ENCODE measurements around the gene ITPA. TPM values are rescaled to one million over a fixed set of nuclear protein-coding genes. Genes with fewer than 3 reads are reported as not detected.

The ITPA gene
- total and polyA plus RNA-seq, 2 of the 8 experiments (the other 6 are each of a cell fraction or from before 2014, with no cell fraction given) = 88.2 to 94.0 TPM

DNA sequence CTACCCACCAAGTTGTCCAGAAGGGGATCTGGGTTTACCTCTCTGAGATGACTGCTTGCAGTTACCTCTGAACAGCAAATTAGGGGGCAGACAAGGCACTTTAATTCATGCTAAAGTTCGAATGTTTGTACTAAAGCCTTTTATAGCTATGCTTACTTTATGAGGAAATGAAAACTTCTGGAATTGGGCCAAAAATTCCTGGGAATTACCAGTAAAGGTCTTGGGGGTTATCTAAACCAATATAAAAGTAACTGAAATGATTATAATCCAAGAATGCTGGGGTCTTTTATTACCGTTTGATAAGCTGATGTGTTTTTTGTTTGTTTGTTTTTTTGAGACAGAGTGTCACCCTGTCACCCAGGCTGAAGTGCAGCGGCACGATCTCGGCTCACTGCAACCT lies 28.0 kb upstream of the ITPA start:
- FAIRE-seq = no peak
- Histone ChIP-seq H2BK15ac (ENCODE audit: low read length) (no peak overlapping the region), H3K27me3 (replicated peaks in 1 of 4; ENCODE audit: control insufficient read depth in 3 of 4, extremely low read depth in 1 of 4, insufficient read depth in 3 of 4, low read length in 3 of 4) (no peaks in the 10 kb centered on the region), H3K9ac (replicated peaks in 1 of 4; ENCODE audit: extremely low read depth in 1 of 4, low read depth in 3 of 4, low read length in 3 of 4) (no peak overlapping the region), H2AK5ac (ENCODE audit: low read depth, low read length) (no peak overlapping the region), H3K23me2 (ENCODE audit: low read depth, low read length) (no peaks in the 10 kb centered on the region; the same call in 1 of the 2 replicates), H2AFZ (ENCODE audit: low read length) (no peak overlapping the region), H2BK120ac (replicated peaks; ENCODE audit: low read depth, low read length) (no peak overlapping the region), H2BK5ac (ENCODE audit: low read depth, low read length) (no peak overlapping the region), H3K4me1 (replicated peaks in 1 of 4; ENCODE audit: control insufficient read depth in 3 of 4, insufficient read depth in 4 of 4, low read length in 3 of 4) (peaks cover 0 to 3% (median 0%) of the 10 kb centered on the region in 4 experiments; a peak in 2 of 7 replicates), H3K14ac (ENCODE audit: insufficient read length) (no peak overlapping the region), H3K4ac (replicated peaks; ENCODE audit: insufficient read length, low read depth, low read length) (no peak overlapping the region), H3K23ac (ENCODE audit: insufficient read length) (no peak overlapping the region), H3K79me1 (ENCODE audit: low read depth, low read length) (no peaks in the 10 kb centered on the region; the same call in 1 of the 2 replicates), H3K36me3 (ENCODE audit: control insufficient read depth in 2 of 4, insufficient read depth in 4 of 4, low read length in 3 of 4) (no peaks in the 10 kb centered on the region; a peak in 2 of 8 replicates), H4K8ac (ENCODE audit: extremely low read depth, insufficient read depth, low read length) (no peak overlapping the region), H4K5ac (ENCODE audit: insufficient read length, low read depth, low read length) (no peak overlapping the region), H2BK12ac (ENCODE audit: low read depth, low read length) (no peak overlapping the region), H3K4me3 (ENCODE audit: extremely low read depth in 1 of 4, insufficient read depth in 2 of 4, low read depth in 3 of 4, low read length in 4 of 4) (no peak overlapping the region), H3K27ac (ENCODE audit: low read depth, low read length) (no peak overlapping the region), H3K4me2 (ENCODE audit: insufficient read depth in 1 of 2, low read depth in 2 of 2, low read length in 2 of 2) (no peak overlapping the region), H4K20me1 (replicated peaks in 1 of 2; ENCODE audit: control insufficient read depth in 1 of 2, insufficient read depth in 2 of 2, low read length in 2 of 2) (peaks cover 0 to 1% of the 10 kb centered on the region in 2 experiments), H3K56ac (replicated peaks; ENCODE audit: insufficient read length, low read depth, low read length) (no peak overlapping the region), H3K18ac (ENCODE audit: extremely low read depth, low read length) (no peak overlapping the region), H4K91ac (replicated peaks; ENCODE audit: insufficient read length, low read length) (no peak overlapping the region), H3K9me3 (ENCODE audit: insufficient read depth in 2 of 2, low read depth in 1 of 2, low read length in 1 of 2) (no peaks in the 10 kb centered on the region), H3K79me2 (ENCODE audit: control insufficient read depth in 1 of 2, insufficient read depth in 2 of 2, low read length in 2 of 2) (no peaks in the 10 kb centered on the region), H2BK20ac (ENCODE audit: low read length) (no peak overlapping the region)
- DNase-seq (ENCODE audit: low read depth in 1 of 2, low spot score in 2 of 2) = no peak
- POLR2A ChIA-PET (ENCODE audit: partially characterized antibody) = interaction anchor here (0.6 to 2.0 kb wide), 4 partner anchors 9 to 633 kb away, joined by 3 to 6 read pairs (median 4); no protein-coding TSS in a partner anchor
- CTCF ChIA-PET (ENCODE audit: partially characterized antibody) = no interaction called here
- WGBS, 2 experiments (ENCODE audit: extremely low coverage in 1 of 2, insufficient coverage in 1 of 2, insufficient read length in 1 of 2, insufficient replicate concordance in 2 of 2, low coverage in 1 of 2, low lambda C conversion rate in 2 of 2, missing lambda C conversion rate in 1 of 2) = 92% methylated on average over 5 of the region's 5 CpGs; no CpG with 5 or more reads in 1 of the 2 experiments
- TF ChIP-seq BCL11A (IDR thresholded peaks at IDR 0.05; ENCODE audit: low read depth in 2 of 2, low read length in 2 of 2) (no peak), JUND (IDR thresholded peaks at IDR 0.05; ENCODE audit: low read length) (no peak), KDM5A (IDR thresholded peaks at IDR 0.05; ENCODE audit: low read length) (no peak), EP300 (IDR thresholded peaks at IDR 0.05; ENCODE audit: borderline replicate concordance in 1 of 2, low read depth in 2 of 2, low read length in 2 of 2) (no peak), KDM4A (IDR thresholded peaks at IDR 0.05; ENCODE audit: low read depth, low read length, severe bottlenecking) (no peak), JUN (IDR thresholded peaks at IDR 0.05; ENCODE audit: low read depth, low read length) (no peak), SRF (IDR thresholded peaks at IDR 0.05; ENCODE audit: low read depth, low read length) (no peak), BACH1 (IDR thresholded peaks at IDR 0.05; ENCODE audit: low read length) (no peak), HDAC6 (IDR thresholded peaks at IDR 0.05; ENCODE audit: low read depth, low read length) (no peak), RXRA (IDR thresholded peaks at IDR 0.05; ENCODE audit: insufficient read depth, low read depth, low read length) (no peak), TAF7 (optimal IDR thresholded peaks at IDR 0.05; ENCODE audit: borderline replicate concordance, low read depth, low read length) (no peak), CHD2 (IDR thresholded peaks at IDR 0.05; ENCODE audit: low read length) (no peak), POLR2AphosphoS5 (IDR thresholded peaks at IDR 0.05; ENCODE audit: low read depth, low read length) (no peak), POLR2A (IDR thresholded peaks at IDR 0.05; ENCODE audit: control extremely low read depth in 1 of 2, low read depth in 2 of 2, low read length in 2 of 2) (no peak)
- TF ChIP-seq, protein P1, sequence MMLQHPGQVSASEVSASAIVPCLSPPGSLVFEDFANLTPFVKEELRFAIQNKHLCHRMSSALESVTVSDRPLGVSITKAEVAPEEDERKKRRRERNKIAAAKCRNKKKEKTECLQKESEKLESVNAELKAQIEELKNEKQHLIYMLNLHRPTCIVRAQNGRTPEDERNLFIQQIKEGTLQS (IDR thresholded peaks at IDR 0.05; ENCODE audit: insufficient read depth, low read depth, low read length) = no peak
